Fibroblast of lung (primary cell): ENCODE results near the gene PPM1H.

Experiments used
- EZH2 ChIP-seq: IDR thresholded peaks from 2 replicates; pipeline ENCODE4 v1.5.1; 2012; ENCODE audit warnings: low read length, control low read depth, mild to moderate bottlenecking; ENCODE audit errors: missing control alignments
- TF ChIP-seq, protein P1 (sequence below), 2 donors: IDR thresholded peaks in 1 of 2; conservative IDR thresholded peaks in 1 of 2; 1 replicate in 1 of 2; 2 replicates in 1 of 2; pipeline ENCODE4 v1.5.1; 2011 to 2012; ENCODE audit warnings: low read length in 2 of 2, control low read depth in 1 of 2, inconsistent platforms in 1 of 2, low read depth in 1 of 2, mild to moderate bottlenecking in 1 of 2

DNA sequence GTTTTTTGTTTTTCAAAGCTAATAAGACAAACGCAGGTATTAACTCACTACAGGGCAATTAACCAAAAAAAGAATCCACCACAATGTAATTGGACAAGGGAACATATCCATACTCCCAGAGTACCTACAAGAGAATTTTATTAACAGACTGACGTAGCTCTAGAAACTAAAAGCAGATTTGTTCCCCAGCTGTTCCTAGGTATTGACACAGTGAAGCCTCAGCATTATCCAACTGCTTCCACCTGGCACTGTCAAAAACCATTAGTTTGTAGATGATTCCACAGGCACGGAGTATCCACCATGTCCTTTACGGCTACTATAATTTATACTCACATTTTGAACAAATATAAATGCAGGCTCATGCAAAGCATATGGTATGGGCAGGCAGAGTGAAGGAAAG, 22.3 kb downstream of the PPM1H start:
- no peak for TF ChIP-seq EZH2
- TF ChIP-seq, protein P1, sequence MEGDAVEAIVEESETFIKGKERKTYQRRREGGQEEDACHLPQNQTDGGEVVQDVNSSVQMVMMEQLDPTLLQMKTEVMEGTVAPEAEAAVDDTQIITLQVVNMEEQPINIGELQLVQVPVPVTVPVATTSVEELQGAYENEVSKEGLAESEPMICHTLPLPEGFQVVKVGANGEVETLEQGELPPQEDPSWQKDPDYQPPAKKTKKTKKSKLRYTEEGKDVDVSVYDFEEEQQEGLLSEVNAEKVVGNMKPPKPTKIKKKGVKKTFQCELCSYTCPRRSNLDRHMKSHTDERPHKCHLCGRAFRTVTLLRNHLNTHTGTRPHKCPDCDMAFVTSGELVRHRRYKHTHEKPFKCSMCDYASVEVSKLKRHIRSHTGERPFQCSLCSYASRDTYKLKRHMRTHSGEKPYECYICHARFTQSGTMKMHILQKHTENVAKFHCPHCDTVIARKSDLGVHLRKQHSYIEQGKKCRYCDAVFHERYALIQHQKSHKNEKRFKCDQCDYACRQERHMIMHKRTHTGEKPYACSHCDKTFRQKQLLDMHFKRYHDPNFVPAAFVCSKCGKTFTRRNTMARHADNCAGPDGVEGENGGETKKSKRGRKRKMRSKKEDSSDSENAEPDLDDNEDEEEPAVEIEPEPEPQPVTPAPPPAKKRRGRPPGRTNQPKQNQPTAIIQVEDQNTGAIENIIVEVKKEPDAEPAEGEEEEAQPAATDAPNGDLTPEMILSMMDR (conservative IDR thresholded peaks at IDR 0.05 in 1 of 2, IDR thresholded peaks at IDR 0.05 in 1 of 2; ENCODE audit: low read depth in 1 of 2, low read length in 2 of 2) = no peak
